GM12878 (cell line): Measurements from ENCODE around the gene ATCAY. TPM values are rescaled to one million over a fixed set of nuclear protein-coding genes. Genes with fewer than 3 reads are reported as not detected.

Experiments
- ATAC-seq: fragments of 200-7000 bp; cut with Tn5 transposase; 3 replicates; pipeline ENCODE4 v1.9.1; 2020; ENCODE audit warnings: mild to moderate bottlenecking, moderate library complexity
- BruUV-seq: library from RNA; stranded (reverse); fragments of 400-500 nt; replicated peaks from 2 replicates; lab custom pipeline; 2021; lab: Mats Ljungman, UMichigan
- CTCF ChIA-PET: fragments of 300-600 bp; sonication (Branson Sonifier 250); formaldehyde crosslinking; extraction: SDS; loops from one replicate; lab custom pipeline; 2021; ENCODE audit warnings: inconsistent platforms; lab: Yijun Ruan, JAX
- POLR2A ChIA-PET: fragments of 350-600 bp; formaldehyde crosslinking; extraction: SDS; loops from one replicate; lab custom pipeline; 2021; ENCODE audit warnings: inconsistent platforms; lab: Charles Lee
- RAD21 ChIA-PET: fragments of 300-600 bp; sonication (Branson Sonifier 250); formaldehyde crosslinking; loops from one replicate; lab custom pipeline; 2023; ENCODE audit warnings: antibody characterized with exemption; ENCODE audit not compliant: unreplicated experiment; lab: Charles Lee
- SMC1A ChIA-PET: fragments of 300-600 bp; sonication (Branson Sonifier 250); formaldehyde crosslinking; loops from one replicate; lab custom pipeline; 2023; ENCODE audit not compliant: unreplicated experiment, uncharacterized antibody; lab: Charles Lee
- DNase-seq: peaks from one replicate; pipeline ENCODE4 v3.0.0-alpha.2; 2011; ENCODE audit warnings: low read depth, low spot score
- FAIRE-seq: peaks from 3 replicates; lab custom pipeline; 2011; peaks lifted over from hg19 to GRCh38; lab: Jason Lieb, UNC
- H2AFZ ChIP-seq: 2 replicates; pipeline ENCODE4 v1.6.0; 2011; ENCODE audit warnings: low read depth, low read length, control low read depth; ENCODE audit not compliant: control insufficient read depth
- H3K27ac ChIP-seq: 2 replicates; pipeline ENCODE4 v1.5.1; 2011; ENCODE audit warnings: control low read depth; ENCODE audit not compliant: control insufficient read depth, insufficient read depth
- H3K27me3 ChIP-seq, 2 experiments: replicated peaks in 1 of 2; 2 replicates each; pipeline versions ENCODE4 v1.6.0 to v1.6.1; 2011; ENCODE audit warnings: low read length in 1 of 2; ENCODE audit not compliant: control insufficient read depth in 2 of 2, insufficient read depth in 2 of 2
- H3K36me3 ChIP-seq, 2 experiments: 2 replicates each; pipeline ENCODE4 v1.5.1; 2011; ENCODE audit warnings: low read length in 1 of 2; ENCODE audit not compliant: control insufficient read depth in 2 of 2, insufficient read depth in 2 of 2
- H3K4me1 ChIP-seq: 2 replicates; pipeline ENCODE4 v1.6.1; 2011; ENCODE audit warnings: mild to moderate bottlenecking, low read length, moderate library complexity, mixed read lengths; ENCODE audit not compliant: control insufficient read depth, insufficient read depth
- H3K4me2 ChIP-seq: 2 replicates; pipeline ENCODE4 v1.6.0; 2011; ENCODE audit warnings: control low read depth; ENCODE audit not compliant: control insufficient read depth, insufficient read depth
- H3K4me3 ChIP-seq: fragments of 200-600 bp; sonication (generic); 2 replicates; pipeline ENCODE4 v1.5.1; 2016
- H3K79me2 ChIP-seq: 2 replicates; pipeline ENCODE4 v1.6.0; 2011; ENCODE audit warnings: low read length; ENCODE audit not compliant: control insufficient read depth, insufficient read depth
- H3K9ac ChIP-seq: 2 replicates; pipeline ENCODE4 v1.8.0; 2011; ENCODE audit warnings: low read length, control low read depth, mixed read lengths; ENCODE audit not compliant: control insufficient read depth, insufficient read depth
- H3K9me3 ChIP-seq: replicated peaks from 3 replicates; pipeline ENCODE4 v1.5.1; 2011; ENCODE audit warnings: mild to moderate bottlenecking, low read length; ENCODE audit not compliant: control insufficient read depth, insufficient read depth
- H4K20me1 ChIP-seq: 2 replicates; pipeline ENCODE4 v1.6.0; 2011; ENCODE audit not compliant: control insufficient read depth, insufficient read depth
- BCLAF1 ChIP-seq: fragments of 450-650 bp; IDR thresholded peaks from 2 replicates; pipeline ENCODE4 v1.6.1; 2017; ENCODE audit warnings: antibody characterized with exemption, mild to moderate bottlenecking, moderate library complexity
- CHD2 ChIP-seq: IDR thresholded peaks from 2 replicates; pipeline ENCODE4 v1.6.1; 2011; ENCODE audit warnings: low read depth, low read length, improper control_type of control experiment, borderline replicate concordance
- FOXM1 ChIP-seq: IDR thresholded peaks from 2 replicates; pipeline ENCODE4 v1.6.1; 2012; ENCODE audit warnings: low read depth, mild to moderate bottlenecking, inconsistent platforms, low read length, moderate library complexity
- HDAC2 ChIP-seq: fragments of 200-600 bp; sonication (generic); IDR thresholded peaks from 2 replicates; pipeline ENCODE4 v1.6.1; 2017
- KAT2A ChIP-seq: conservative IDR thresholded peaks from 2 replicates; pipeline ENCODE4 v1.6.1; 2011; ENCODE audit warnings: low read depth, low read length; ENCODE audit not compliant: control insufficient read depth
- RAD51 ChIP-seq: fragments of 450-650 bp; IDR thresholded peaks from 2 replicates; pipeline ENCODE4 v1.6.1; 2016; ENCODE audit warnings: moderate library complexity, mild to moderate bottlenecking, inconsistent platforms
- TCF3 ChIP-seq: IDR thresholded peaks from 2 replicates; pipeline ENCODE4 v1.6.1; 2012; ENCODE audit warnings: low read depth, mild to moderate bottlenecking, low read length, borderline replicate concordance; ENCODE audit not compliant: insufficient read depth
- WGBS: methylation state at CpG from one replicate; pipeline ENCODE4 v1.1.6; 2016; ENCODE audit warnings: low lambda C conversion rate; ENCODE audit not compliant: insufficient replicate concordance, insufficient coverage; ENCODE audit errors: missing lambda C conversion rate; 5-methylcytosine and 5-hydroxymethylcytosine counted together
- in situ Hi-C: fragments of 300-500 bp; cut with MboI; formaldehyde crosslinking; loops from 9 replicates; pipeline ENCODE4 v1.14.3; 2018; ENCODE audit warnings: mixed read lengths
- intact Hi-C: fragments of 100-400 bp; cut with micrococcal nuclease; formaldehyde crosslinking; loops from one replicate; pipeline ENCODE4 v1.14.2; 2022; ENCODE audit not compliant: unreplicated experiment
- polyA plus RNA-seq, 11 experiments: library from polyadenylated mRNA; depleted of rRNA in 4 of 11; unstranded in 6 of 11; stranded (reverse) in 5 of 11; fragments of >200 nt; fragmentation: Nextera tagmentation in 4 of 11; fragmentation: Illumina TruSeq in 1 of 11; extraction: Ambion mirVana in 4 of 11; extraction: Trizol in 1 of 11; gene quantifications; 1 replicate in 1 of 11; 2 replicates in 10 of 11; pipeline versions ENCODE4 v1.2.1 to v1.2.3, GENCODE V29; 2011 to 2016; ENCODE audit warnings: inconsistent platforms in 2 of 11, missing spikeins in 2 of 11, low read depth in 1 of 11
- total RNA-seq, 4 experiments: library from RNA; depleted of rRNA in 3 of 4; stranded (reverse); fragments of >200 nt in 3 of 4; fragmentation: Illumina TruSeq in 1 of 4; extraction: Trizol in 1 of 4; gene quantifications; 2 replicates each; pipeline versions ENCODE4 v1.2.1 to v1.2.3, GENCODE V29; 2013 to 2021

ATCAY gene
- total and polyA plus RNA-seq, 10 of the 15 experiments (the other 5 are each of a cell fraction or from before 2014, with no cell fraction given), result under 0.01 to 0.04 (median 0.02) TPM; not detected in 4

- CTCF ChIA-PET, result interaction anchor here (1.0 kb wide), 1 partner anchor 12 kb away, joined by 3 read pairs; no protein-coding TSS in a partner anchor
- RAD21 ChIA-PET, result no interaction called here
- BruUV-seq, result no TSS peak
- Histone ChIP-seq H2AFZ (no peak overlapping the region), H3K9ac (no peak overlapping the region), H3K27me3 (no peaks in the 10 kb centered on the region), H3K79me2 (no peaks in the 10 kb centered on the region), H4K20me1 (no peaks in the 10 kb centered on the region), H3K4me1 (no peaks in the 10 kb centered on the region), H3K27ac (no peak overlapping the region), H3K36me3 (no peaks in the 10 kb centered on the region), H3K4me3 (no peak overlapping the region), H3K4me2 (no peak overlapping the region), H3K9me3 (no peaks in the 10 kb centered on the region; the same call in 2 of the 3 replicates)
- 60% methylated on average over 31 of the region's 34 CpGs for WGBS
- SMC1A ChIA-PET, result no interaction called here
- in situ Hi-C loops, result no loop called here
- FAIRE-seq, result no peak
- POLR2A ChIA-PET, result no interaction called here
- DNase-seq, result no peak
- no peak for ATAC-seq
- TF ChIP-seq RAD51 (no peak), HDAC2 (no peak), FOXM1 (no peak), BCLAF1 (no peak), KAT2A (no peak), CHD2 (no peak), TCF3 (no peak)
- intact Hi-C loops, result no loop called here
Observed at GRCh38 chr19:3833578-3834348, 46.7 kb upstream of the ATCAY start.
